Spleen (tissue), 11 donors: ENCODE results near the gene ACO2. TPM values are rescaled to one million over a fixed set of nuclear protein-coding genes. Genes with fewer than 3 reads are reported as not detected.

ENCODE experiments used
- DNase-seq: peaks from one replicate; pipeline ENCODE4 v3.0.0-alpha.2; 2020
- H3K27ac ChIP-seq, 8 donors: fragments of 200-600 bp; sonication (generic) in 7 of 8; 1 replicate in 4 of 8; 2 replicates in 4 of 8; pipeline versions ENCODE4 v1.5.0 to v1.8.0; 2016 to 2021; ENCODE audit warnings: inconsistent platforms in 4 of 8, mild to moderate bottlenecking in 4 of 8, moderate library complexity in 1 of 8
- H3K27me3 ChIP-seq, 7 donors: fragments of 200-600 bp; sonication (generic) in 6 of 7; replicated peaks in 1 of 7; 1 replicate in 4 of 7; 2 replicates in 3 of 7; pipeline versions ENCODE4 v1.5.0 to v1.8.0; 2016 to 2021; ENCODE audit warnings: inconsistent platforms in 3 of 7, mild to moderate bottlenecking in 1 of 7
- H3K36me3 ChIP-seq, 6 donors: fragments of 200-600 bp; sonication (generic) in 5 of 6; 1 replicate in 4 of 6; 2 replicates in 2 of 6; pipeline versions ENCODE4 v1.5.0 to v1.8.0; 2016 to 2021; ENCODE audit warnings: inconsistent platforms in 2 of 6
- H3K4me1 ChIP-seq, 6 donors: fragments of 200-600 bp; sonication (generic) in 5 of 6; 1 replicate in 3 of 6; 2 replicates in 3 of 6; pipeline versions ENCODE4 v1.5.0 to v1.8.0; 2016 to 2021; ENCODE audit warnings: inconsistent platforms in 3 of 6
- H3K4me3 ChIP-seq, 8 donors: fragments of 200-600 bp; sonication (generic) in 7 of 8; 1 replicate in 4 of 8; 2 replicates in 4 of 8; pipeline versions ENCODE4 v1.5.0 to v1.8.0; 2016 to 2021; ENCODE audit warnings: inconsistent platforms in 4 of 8, mild to moderate bottlenecking in 4 of 8, moderate library complexity in 2 of 8
- H3K9me3 ChIP-seq, 8 donors: fragments of 200-600 bp; sonication (generic) in 7 of 8; 1 replicate in 4 of 8; 2 replicates in 4 of 8; pipeline versions ENCODE4 v1.5.0 to v1.8.0; 2016 to 2021; ENCODE audit warnings: inconsistent platforms in 4 of 8
- POLR2A ChIP-seq, 3 donors: fragments of 450-650 bp; IDR thresholded peaks; one replicate each; pipeline ENCODE4 v1.5.1; 2017; ENCODE audit warnings: antibody characterized with exemption in 3 of 3, mild to moderate bottlenecking in 1 of 3
- POLR2AphosphoS5 ChIP-seq, 3 donors: sonication (generic); formaldehyde crosslinking; IDR thresholded peaks; one replicate each; pipeline ENCODE4 v1.5.1; 2017; ENCODE audit warnings: antibody characterized with exemption in 3 of 3
- WGBS, 5 donors: extraction: QIAGEN DNeasy Blood & Tissue Kit in 3 of 5; methylation state at CpG; one replicate each; pipeline versions ENCODE4 v1.1.5 to v1.1.7; 2013 to 2018; 5-methylcytosine and 5-hydroxymethylcytosine counted together
- intact Hi-C: fragments of 100-400 bp; cut with DNase I; formaldehyde crosslinking; loops from one replicate; pipeline ENCODE4 v1.15.0; 2023; ENCODE audit warnings: low total_unique reads
- polyA plus RNA-seq, 3 donors: library from polyadenylated mRNA; stranded (reverse); fragments of 200-250 nt; gene quantifications; one replicate each; pipeline ENCODE4 v1.2.1, GENCODE V29; 2013
- total RNA-seq, 7 donors: library from RNA; depleted of rRNA in 3 of 7; stranded (reverse); fragments of >200 nt in 3 of 7; fragmentation: NEBNext Ultra II Directional in 4 of 7; extraction: Animal tissue kit (Norgen Biotek cat#: 25700) in 4 of 7; gene quantifications; one replicate each; pipeline versions ENCODE4 v1.1.0 to v1.2.1, GENCODE V29; 2016 to 2021
- TF ChIP-seq, protein P1 (sequence below), 11 experiments: fragments of 200-600 bp in 7 of 11; fragments of 450-650 bp in 4 of 11; sonication (generic) in 4 of 11; IDR thresholded peaks in 8 of 11; conservative IDR thresholded peaks in 3 of 11; 1 replicate in 7 of 11; 2 replicates in 4 of 11; pipeline versions ENCODE4 v1.4.0 to v1.8.0; 2016 to 2021; ENCODE audit warnings: antibody characterized with exemption in 11 of 11, inconsistent platforms in 4 of 11, mild to moderate bottlenecking in 1 of 11
- donor health status: healthy with polysubstance abuse.
- donor health status: DM: no; HTN: no; CAD: no; lungs with moderate emphysema.
- donor health status: DM: no; HTN: no; CAD: no.
- donor health status: Bipolar disorder and iron deficiency.
- donor health status: healthy.
- donor health status: DM: no; HTN: no; CAD: no.
- donor health status: DM: yes; HTN: yes; CAD: no.

ACO2 gene
- total and polyA plus RNA-seq, 10 donors: 21.4 to 82.0 (median 67.2) TPM

DNA sequence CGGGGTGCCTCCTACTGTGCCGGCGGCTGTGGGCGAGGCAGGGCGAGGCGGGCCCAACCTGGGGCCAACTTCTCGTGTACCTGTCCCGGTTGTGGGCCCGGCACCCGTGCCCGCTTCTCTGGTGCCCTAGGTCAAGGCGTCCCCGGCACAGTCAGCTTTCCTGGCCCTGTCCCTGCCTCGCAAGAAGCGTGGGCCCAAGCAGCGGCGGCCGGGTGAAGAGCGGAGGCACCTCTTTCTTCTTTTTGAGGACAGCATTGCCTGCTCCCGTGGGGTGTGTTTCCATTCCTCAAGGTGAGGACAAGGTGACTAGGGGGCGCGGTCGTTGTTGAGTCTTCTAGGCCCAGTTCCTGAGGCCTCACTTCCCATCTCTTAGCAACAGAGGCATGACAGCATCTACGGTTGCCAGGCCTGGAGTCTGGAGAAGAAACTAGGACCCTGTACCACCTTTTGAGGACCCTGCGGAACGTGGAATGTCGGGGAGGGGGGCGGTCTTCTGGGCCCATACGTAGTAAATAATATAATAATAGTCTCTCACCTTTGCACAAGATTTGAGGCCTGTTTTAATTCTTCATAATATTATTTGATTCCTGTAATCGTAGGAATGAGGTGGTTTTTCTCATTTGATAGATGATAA is 418 bp downstream of the ACO2 start:
- H3K4me1 ChIP-seq: peaks cover 21 to 92% (median 63%) of the 10 kb centered on the region in 6 donors
- no peak for DNase-seq
- TF ChIP-seq POLR2A (IDR thresholded peaks at IDR 0.05) (no peak), POLR2AphosphoS5 (IDR thresholded peaks at IDR 0.05) (peak in 1 of 3 donors; percentile 16)
- TF ChIP-seq, protein P1, sequence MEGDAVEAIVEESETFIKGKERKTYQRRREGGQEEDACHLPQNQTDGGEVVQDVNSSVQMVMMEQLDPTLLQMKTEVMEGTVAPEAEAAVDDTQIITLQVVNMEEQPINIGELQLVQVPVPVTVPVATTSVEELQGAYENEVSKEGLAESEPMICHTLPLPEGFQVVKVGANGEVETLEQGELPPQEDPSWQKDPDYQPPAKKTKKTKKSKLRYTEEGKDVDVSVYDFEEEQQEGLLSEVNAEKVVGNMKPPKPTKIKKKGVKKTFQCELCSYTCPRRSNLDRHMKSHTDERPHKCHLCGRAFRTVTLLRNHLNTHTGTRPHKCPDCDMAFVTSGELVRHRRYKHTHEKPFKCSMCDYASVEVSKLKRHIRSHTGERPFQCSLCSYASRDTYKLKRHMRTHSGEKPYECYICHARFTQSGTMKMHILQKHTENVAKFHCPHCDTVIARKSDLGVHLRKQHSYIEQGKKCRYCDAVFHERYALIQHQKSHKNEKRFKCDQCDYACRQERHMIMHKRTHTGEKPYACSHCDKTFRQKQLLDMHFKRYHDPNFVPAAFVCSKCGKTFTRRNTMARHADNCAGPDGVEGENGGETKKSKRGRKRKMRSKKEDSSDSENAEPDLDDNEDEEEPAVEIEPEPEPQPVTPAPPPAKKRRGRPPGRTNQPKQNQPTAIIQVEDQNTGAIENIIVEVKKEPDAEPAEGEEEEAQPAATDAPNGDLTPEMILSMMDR (IDR thresholded peaks at IDR 0.05 in 8 of 11, conservative IDR thresholded peaks at IDR 0.05 in 3 of 11): no peak
- peak overlapping the region; percentile 92 to 98 (median 94) for H3K27ac ChIP-seq
- peaks cover 4 to 67% (median 32%) of the 10 kb centered on the region in 6 donors for H3K36me3 ChIP-seq
- H3K9me3 ChIP-seq: no peaks in the 10 kb centered on the region
- H3K4me3 ChIP-seq: peak overlapping the region; percentile 92 to 100 (median 99)
- WGBS, 5 donors: 1 to 3% (median 2%) methylated on average over 18 to 30 of the region's 30 CpGs
- intact Hi-C loops: no loop called here
- H3K27me3 ChIP-seq: no peaks in the 10 kb centered on the region

DNA sequence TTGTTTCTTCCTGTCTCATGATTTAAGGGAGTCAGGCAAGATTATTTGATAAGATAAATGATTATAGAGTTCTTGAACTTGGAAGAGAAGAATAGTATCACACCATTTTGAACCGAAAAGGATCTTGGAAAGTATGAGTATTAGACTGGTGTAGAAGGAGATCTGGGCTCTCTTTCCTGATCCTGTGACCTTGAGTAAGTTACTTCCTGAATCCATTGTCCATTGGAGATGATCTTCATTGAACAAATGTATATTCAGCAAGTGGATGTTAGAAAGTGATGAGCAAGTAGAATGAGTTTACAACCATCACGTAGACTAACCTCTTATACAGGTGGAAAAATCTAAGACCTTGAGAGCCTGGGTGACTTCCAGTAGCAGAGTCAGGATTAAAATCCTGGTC is 2.0 kb downstream of the ACO2 start:
- TF ChIP-seq POLR2AphosphoS5 (IDR thresholded peaks at IDR 0.05) (no peak), POLR2A (IDR thresholded peaks at IDR 0.05) (no peak)
- TF ChIP-seq, protein P1 (IDR thresholded peaks at IDR 0.05 in 8 of 11, conservative IDR thresholded peaks at IDR 0.05 in 3 of 11): no peak
- Histone ChIP-seq H3K27ac (no peak overlapping the region), H3K36me3 (peaks cover 0 to 51% (median 17%) of the 10 kb centered on the region in 6 donors), H3K4me1 (peaks cover 21 to 91% (median 71%) of the 10 kb centered on the region in 6 donors), H3K9me3 (no peaks in the 10 kb centered on the region), H3K4me3 (no peak overlapping the region), H3K27me3 (no peaks in the 10 kb centered on the region)
- intact Hi-C loops: no loop called here
- WGBS, 5 donors: 75 to 91% (median 86%) methylated on average over 2 of the region's 2 CpGs
- no peak for DNase-seq

DNA sequence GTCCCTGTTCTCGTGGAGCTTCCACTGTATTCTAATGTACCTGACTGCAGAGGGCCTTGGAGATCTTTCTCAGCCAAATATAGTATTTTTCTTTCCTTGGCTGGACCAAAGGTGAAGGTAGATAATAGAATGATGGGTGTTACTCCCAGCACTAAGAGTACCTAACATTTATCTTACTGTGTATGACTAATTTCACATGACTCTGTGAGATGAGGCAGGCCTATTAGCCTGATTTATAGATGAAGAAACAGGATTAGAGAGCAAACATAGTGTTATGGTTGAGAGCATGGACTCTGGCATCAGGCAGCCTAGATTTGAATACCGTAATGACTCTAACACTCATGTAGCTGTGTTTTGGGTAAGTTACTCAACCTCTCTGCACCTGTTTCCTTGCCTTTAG is 2.7 kb downstream of the ACO2 start:
- no peak overlapping the region for H3K4me3 ChIP-seq
- H3K4me1 ChIP-seq: peaks cover 24 to 91% (median 68%) of the 10 kb centered on the region in 6 donors
- no peaks in the 10 kb centered on the region for H3K27me3 ChIP-seq
- H3K27ac ChIP-seq: no peak overlapping the region
- no peaks in the 10 kb centered on the region for H3K9me3 ChIP-seq
- no peak for DNase-seq
- 76 to 94% (median 89%) methylated on average over 2 of the region's 2 CpGs for WGBS, 5 donors
- intact Hi-C loops: no loop called here
- TF ChIP-seq, protein P1 (IDR thresholded peaks at IDR 0.05 in 8 of 11, conservative IDR thresholded peaks at IDR 0.05 in 3 of 11): no peak
- no peak for TF ChIP-seq POLR2A (IDR thresholded peaks at IDR 0.05)
- TF ChIP-seq POLR2AphosphoS5 (IDR thresholded peaks at IDR 0.05): no peak
- peaks cover 0 to 45% (median 10%) of the 10 kb centered on the region in 6 donors for H3K36me3 ChIP-seq

DNA sequence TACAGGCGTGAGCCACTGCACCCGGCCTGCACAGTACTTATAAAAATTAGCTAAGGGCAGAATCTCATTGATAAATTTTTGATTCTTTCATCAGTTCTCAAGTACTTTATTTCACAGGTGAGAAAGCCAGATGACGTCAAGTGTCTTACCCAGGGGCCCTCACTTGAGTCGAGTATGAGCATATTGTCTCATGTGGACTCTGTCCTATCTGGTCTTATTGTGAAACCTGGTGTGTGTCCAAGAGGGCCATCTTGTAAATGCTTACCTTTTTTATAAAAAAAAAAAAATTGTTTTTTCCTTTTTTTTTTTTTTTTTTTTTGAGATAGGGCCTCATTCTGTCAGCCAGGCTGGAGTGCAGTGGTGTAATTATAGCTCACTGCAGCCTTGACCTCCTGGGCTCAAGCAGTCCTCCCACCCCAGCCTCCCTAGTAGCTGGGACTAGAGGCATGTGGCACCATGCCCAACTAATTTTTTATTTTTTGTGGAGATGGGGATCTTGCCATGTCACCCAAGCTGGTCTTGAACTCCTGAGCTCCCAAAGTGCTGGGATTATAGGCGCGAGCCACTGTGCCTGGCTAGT is 6.0 kb downstream of the ACO2 start:
- TF ChIP-seq POLR2A (IDR thresholded peaks at IDR 0.05): no peak
- TF ChIP-seq, protein P1 (IDR thresholded peaks at IDR 0.05 in 8 of 11, conservative IDR thresholded peaks at IDR 0.05 in 3 of 11): no peak
- no peak for TF ChIP-seq POLR2AphosphoS5 (IDR thresholded peaks at IDR 0.05)
- H3K27me3 ChIP-seq: no peaks in the 10 kb centered on the region
- WGBS, 5 donors: 90 to 95% (median 92%) methylated on average over 6 of the region's 6 CpGs
- intact Hi-C loops: no loop called here
- H3K4me3 ChIP-seq: no peak overlapping the region
- no peaks in the 10 kb centered on the region for H3K9me3 ChIP-seq
- H3K36me3 ChIP-seq: peaks cover 0 to 39% (median 4%) of the 10 kb centered on the region in 6 donors
- no peak for DNase-seq
- peak overlapping the region in 2 of 8 donors; percentile 27 to 55 for H3K27ac ChIP-seq
- H3K4me1 ChIP-seq: peaks cover 22 to 98% (median 69%) of the 10 kb centered on the region in 6 donors
